Fibroblast of lung (primary cell): ENCODE results near the gene CRACR2B.

Source experiments
- CTCF ChIP-seq, 2 donors: IDR thresholded peaks in 1 of 2; conservative IDR thresholded peaks in 1 of 2; 1 replicate in 1 of 2; 2 replicates in 1 of 2; pipeline ENCODE4 v1.5.1; 2011 to 2012; ENCODE audit warnings: low read length in 2 of 2, control low read depth in 1 of 2, inconsistent platforms in 1 of 2, low read depth in 1 of 2, mild to moderate bottlenecking in 1 of 2
- EZH2 ChIP-seq: IDR thresholded peaks from 2 replicates; pipeline ENCODE4 v1.5.1; 2012; ENCODE audit warnings: low read length, control low read depth, mild to moderate bottlenecking; ENCODE audit errors: missing control alignments

- TF ChIP-seq CTCF (conservative IDR thresholded peaks at IDR 0.05 in 1 of 2, IDR thresholded peaks at IDR 0.05 in 1 of 2; ENCODE audit: low read depth in 1 of 2, low read length in 2 of 2) (no peak), EZH2 (no peak)
Measured at GRCh38 chr11:795634-796564, 31.8 kb upstream of the CRACR2B start.
